Adrenal gland (tissue), 5 donors: ENCODE data around the gene SDK1.

Source experiments
- POLR2A ChIP-seq, 2 donors: fragments of 450-650 bp; IDR thresholded peaks; one replicate each; pipeline ENCODE4 v1.6.1; 2017; ENCODE audit warnings: antibody characterized with exemption in 2 of 2, mild to moderate bottlenecking in 2 of 2, moderate library complexity in 1 of 2
- TF ChIP-seq, protein P1 (sequence below), 6 experiments: fragments of 450-650 bp in 4 of 6; fragments of 200-600 bp in 2 of 6; sonication (generic) in 1 of 6; IDR thresholded peaks; 1 replicate in 5 of 6; 2 replicates in 1 of 6; pipeline versions ENCODE4 v1.5.1 to v1.8.0; 2016 to 2021; ENCODE audit warnings: antibody characterized with exemption in 6 of 6, mild to moderate bottlenecking in 2 of 6, moderate library complexity in 1 of 6
- donor health status: DM: no; HTN: no; CAD: no.

DNA sequence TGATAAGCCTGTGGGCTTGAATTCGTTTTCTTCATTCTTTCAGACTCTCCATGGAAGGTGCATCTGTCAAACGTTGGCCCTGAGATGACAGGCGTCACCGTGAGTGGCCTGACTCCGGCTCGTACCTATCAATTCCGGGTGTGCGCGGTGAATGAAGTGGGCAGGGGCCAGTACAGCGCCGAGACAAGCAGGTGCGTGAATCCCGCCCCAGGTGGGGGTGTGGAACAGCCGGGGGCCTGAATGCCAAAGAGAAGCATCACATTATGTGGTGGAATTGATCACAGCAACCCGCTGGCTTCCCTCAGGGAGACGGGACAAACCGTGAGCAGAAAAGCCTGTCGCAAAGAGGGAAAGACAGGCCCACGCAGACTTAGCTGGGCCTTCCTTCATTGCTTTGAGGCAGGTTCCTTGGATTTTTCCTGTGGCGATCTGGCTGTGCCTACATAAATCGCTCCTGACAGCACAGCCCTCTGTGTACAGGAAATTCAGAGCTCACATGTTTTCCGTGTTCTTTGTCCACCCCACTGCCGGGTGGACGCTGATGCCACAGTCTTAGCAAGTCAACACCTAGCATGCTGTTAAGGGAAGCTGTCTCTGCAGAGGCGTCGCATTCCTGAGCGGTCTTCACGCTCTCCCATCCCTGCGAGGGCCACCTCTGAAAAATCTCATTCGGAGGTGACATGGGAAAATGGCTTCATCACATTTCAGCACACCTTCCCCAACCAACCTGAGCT, 710.0 kb downstream of the SDK1 start:
- no peak for TF ChIP-seq POLR2A (IDR thresholded peaks at IDR 0.05)
- TF ChIP-seq, protein P1, sequence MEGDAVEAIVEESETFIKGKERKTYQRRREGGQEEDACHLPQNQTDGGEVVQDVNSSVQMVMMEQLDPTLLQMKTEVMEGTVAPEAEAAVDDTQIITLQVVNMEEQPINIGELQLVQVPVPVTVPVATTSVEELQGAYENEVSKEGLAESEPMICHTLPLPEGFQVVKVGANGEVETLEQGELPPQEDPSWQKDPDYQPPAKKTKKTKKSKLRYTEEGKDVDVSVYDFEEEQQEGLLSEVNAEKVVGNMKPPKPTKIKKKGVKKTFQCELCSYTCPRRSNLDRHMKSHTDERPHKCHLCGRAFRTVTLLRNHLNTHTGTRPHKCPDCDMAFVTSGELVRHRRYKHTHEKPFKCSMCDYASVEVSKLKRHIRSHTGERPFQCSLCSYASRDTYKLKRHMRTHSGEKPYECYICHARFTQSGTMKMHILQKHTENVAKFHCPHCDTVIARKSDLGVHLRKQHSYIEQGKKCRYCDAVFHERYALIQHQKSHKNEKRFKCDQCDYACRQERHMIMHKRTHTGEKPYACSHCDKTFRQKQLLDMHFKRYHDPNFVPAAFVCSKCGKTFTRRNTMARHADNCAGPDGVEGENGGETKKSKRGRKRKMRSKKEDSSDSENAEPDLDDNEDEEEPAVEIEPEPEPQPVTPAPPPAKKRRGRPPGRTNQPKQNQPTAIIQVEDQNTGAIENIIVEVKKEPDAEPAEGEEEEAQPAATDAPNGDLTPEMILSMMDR (IDR thresholded peaks at IDR 0.05): no peak
